PFSK-1 (cell line): ENCODE results near the gene CHCHD5.

ENCODE experiments used
- FOXP2 ChIP-seq: optimal IDR thresholded peaks from 2 replicates; pipeline ENCODE3; 2011; ENCODE audit warnings: borderline replicate concordance, control low read depth, inconsistent platforms; ENCODE audit not compliant: insufficient read depth; ENCODE audit errors: extremely low read length, extremely low read depth
- POLR2AphosphoS5 ChIP-seq: IDR thresholded peaks from 2 replicates; pipeline ENCODE4 v1.6.1; 2012; ENCODE audit warnings: low read depth, mild to moderate bottlenecking, control low read depth, low read length, moderate library complexity
- REST ChIP-seq, 2 experiments: IDR thresholded peaks; 2 replicates each; pipeline versions ENCODE4 v1.6.1 to v1.8.0; 2011 to 2012; ENCODE audit warnings: low read depth in 2 of 2, low read length in 2 of 2, control low read depth in 1 of 2, inconsistent platforms in 1 of 2, mild to moderate bottlenecking in 1 of 2, moderate library complexity in 1 of 2; ENCODE audit not compliant: insufficient read depth in 1 of 2
- SIN3A ChIP-seq: IDR thresholded peaks from 2 replicates; pipeline ENCODE4 v1.6.1; 2012; ENCODE audit warnings: mild to moderate bottlenecking, low read length, moderate library complexity, borderline replicate concordance; ENCODE audit not compliant: insufficient read depth
- TAF1 ChIP-seq: IDR thresholded peaks from 2 replicates; pipeline ENCODE4 v1.6.1; 2012; ENCODE audit warnings: low read length, control low read depth, borderline replicate concordance; ENCODE audit not compliant: insufficient read depth

The CHCHD5 gene

GRCh38 chr2:112541315-112542122 lies 42.9 kb upstream of the CHCHD5 start:
- TF ChIP-seq POLR2AphosphoS5 (peak; percentile 76), REST (IDR thresholded peaks at IDR 0.05; ENCODE audit: insufficient read depth in 1 of 2, low read depth in 2 of 2, low read length in 2 of 2) (no peak), FOXP2 (no peak), TAF1 (no peak), SIN3A (no peak)

GRCh38 chr2:112542123-112542983 lies 42.1 kb upstream of the CHCHD5 start, which contains the start of gene POLR1B:
Gene POLR1B (plus strand): TSS chr2:112542465. CDS start chr2:112542495, 30 bp downstream.
- TF ChIP-seq REST (IDR thresholded peaks at IDR 0.05; ENCODE audit: insufficient read depth in 1 of 2, low read depth in 2 of 2, low read length in 2 of 2) (peak in 1 of 2 experiments; percentile 64; a peak in 2 of 4 replicates), POLR2AphosphoS5 (peak; percentile 47), FOXP2 (peak; percentile 93), SIN3A (0 out of 2 replicates have a peak, but pooled peaks have one; percentile 71), TAF1 (peak; percentile 93; the same call in 1 of the 2 replicates)

- no peak for TF ChIP-seq FOXP2
- no peak for TF ChIP-seq REST (IDR thresholded peaks at IDR 0.05; ENCODE audit: insufficient read depth in 1 of 2, low read depth in 2 of 2, low read length in 2 of 2)
Observed at GRCh38 chr2:112542984-112543661, 41.3 kb upstream of the CHCHD5 start.

GRCh38 chr2:112547333-112547732 lies 37.1 kb upstream of the CHCHD5 start:
- TF ChIP-seq REST (IDR thresholded peaks at IDR 0.05; ENCODE audit: insufficient read depth in 1 of 2, low read depth in 2 of 2, low read length in 2 of 2), result no peak
